Measurements from ENCODE around the gene CENPU. TPM values are rescaled to one million over a fixed set of nuclear protein-coding genes. Genes with fewer than 3 reads are reported as not detected.

CENPU gene
- polyA plus RNA-seq, 1 donor from 2014 or later = 13.0 TPM

DNA sequence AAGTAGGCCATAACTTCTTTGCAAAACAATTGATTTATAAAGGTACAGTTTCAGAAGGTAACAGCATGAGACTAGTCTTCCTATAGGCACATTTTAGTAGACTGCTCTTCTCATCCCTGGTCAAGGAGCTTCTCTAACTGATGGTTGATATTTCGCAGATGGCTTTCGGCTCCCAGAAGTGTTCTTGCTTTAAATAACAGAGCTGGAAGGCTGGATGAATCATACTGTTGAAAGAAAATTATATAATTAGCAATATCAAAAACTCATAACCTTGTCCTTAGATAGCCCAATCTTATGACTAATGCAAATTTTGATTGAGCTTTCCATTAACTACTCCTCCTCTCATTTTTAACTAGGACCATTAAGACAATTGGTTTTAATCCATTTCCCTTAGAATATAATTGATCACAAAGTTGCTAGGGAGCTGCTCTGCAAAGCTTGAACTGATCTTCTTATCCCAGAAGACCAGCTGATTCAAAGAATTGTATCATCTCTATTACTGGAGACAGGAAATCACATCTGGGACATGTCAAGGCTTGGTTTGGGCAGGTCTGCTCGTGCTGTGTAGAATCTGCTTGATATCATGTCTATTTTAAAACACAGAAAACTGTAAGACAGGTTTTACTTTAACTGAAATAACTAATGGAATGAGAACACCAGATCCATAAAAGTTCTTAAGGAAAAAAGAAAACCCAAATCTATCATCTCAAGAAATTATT is 38.6 kb downstream of the CENPU start:
- Histone ChIP-seq H2AFZ (ENCODE audit: low read depth, low read length) (no peak overlapping the region), H4K20me1 (ENCODE audit: insufficient read depth) (no peaks in the 10 kb centered on the region), H3K79me2 (replicated peaks; ENCODE audit: insufficient read depth, low read length) (no peaks in the 10 kb centered on the region), H3K9ac (ENCODE audit: low read length) (no peak overlapping the region), H3K9me3 (ENCODE audit: low read length) (no peaks in the 10 kb centered on the region), H3K36me3 (ENCODE audit: insufficient read depth, low read length) (peaks cover 6% of the 10 kb centered on the region), H3K27me3 (ENCODE audit: insufficient read depth, low read depth, low read length) (no peaks in the 10 kb centered on the region), H3K4me2 (ENCODE audit: low read length) (no peak overlapping the region), H3K4me3 (ENCODE audit: low read length) (no peak overlapping the region), H3K9me2 (ENCODE audit: insufficient read depth, low read length) (no peaks in the 10 kb centered on the region), H3K27ac (ENCODE audit: low read length) (no peak overlapping the region), H3F3A (ENCODE audit: insufficient read depth, low read length, poor library complexity, severe bottlenecking) (no peaks in the 10 kb centered on the region)
- TF ChIP-seq TAF1 (IDR thresholded peaks at IDR 0.05; ENCODE audit: low read depth) (no peak), EP300 (conservative IDR thresholded peaks at IDR 0.05; ENCODE audit: poor library complexity, severe bottlenecking) (no peak), MXI1 (conservative IDR thresholded peaks at IDR 0.05; ENCODE audit: poor library complexity, severe bottlenecking) (no peak), POLR2AphosphoS5 (IDR thresholded peaks at IDR 0.05) (no peak), SMC3 (conservative IDR thresholded peaks at IDR 0.05; ENCODE audit: poor library complexity) (no peak), RAD21 (conservative IDR thresholded peaks at IDR 0.05) (no peak), EZH2 (IDR thresholded peaks at IDR 0.05; ENCODE audit: borderline replicate concordance, insufficient read depth, low read length, poor library complexity, severe bottlenecking) (no peak)
- TF ChIP-seq, protein P1, sequence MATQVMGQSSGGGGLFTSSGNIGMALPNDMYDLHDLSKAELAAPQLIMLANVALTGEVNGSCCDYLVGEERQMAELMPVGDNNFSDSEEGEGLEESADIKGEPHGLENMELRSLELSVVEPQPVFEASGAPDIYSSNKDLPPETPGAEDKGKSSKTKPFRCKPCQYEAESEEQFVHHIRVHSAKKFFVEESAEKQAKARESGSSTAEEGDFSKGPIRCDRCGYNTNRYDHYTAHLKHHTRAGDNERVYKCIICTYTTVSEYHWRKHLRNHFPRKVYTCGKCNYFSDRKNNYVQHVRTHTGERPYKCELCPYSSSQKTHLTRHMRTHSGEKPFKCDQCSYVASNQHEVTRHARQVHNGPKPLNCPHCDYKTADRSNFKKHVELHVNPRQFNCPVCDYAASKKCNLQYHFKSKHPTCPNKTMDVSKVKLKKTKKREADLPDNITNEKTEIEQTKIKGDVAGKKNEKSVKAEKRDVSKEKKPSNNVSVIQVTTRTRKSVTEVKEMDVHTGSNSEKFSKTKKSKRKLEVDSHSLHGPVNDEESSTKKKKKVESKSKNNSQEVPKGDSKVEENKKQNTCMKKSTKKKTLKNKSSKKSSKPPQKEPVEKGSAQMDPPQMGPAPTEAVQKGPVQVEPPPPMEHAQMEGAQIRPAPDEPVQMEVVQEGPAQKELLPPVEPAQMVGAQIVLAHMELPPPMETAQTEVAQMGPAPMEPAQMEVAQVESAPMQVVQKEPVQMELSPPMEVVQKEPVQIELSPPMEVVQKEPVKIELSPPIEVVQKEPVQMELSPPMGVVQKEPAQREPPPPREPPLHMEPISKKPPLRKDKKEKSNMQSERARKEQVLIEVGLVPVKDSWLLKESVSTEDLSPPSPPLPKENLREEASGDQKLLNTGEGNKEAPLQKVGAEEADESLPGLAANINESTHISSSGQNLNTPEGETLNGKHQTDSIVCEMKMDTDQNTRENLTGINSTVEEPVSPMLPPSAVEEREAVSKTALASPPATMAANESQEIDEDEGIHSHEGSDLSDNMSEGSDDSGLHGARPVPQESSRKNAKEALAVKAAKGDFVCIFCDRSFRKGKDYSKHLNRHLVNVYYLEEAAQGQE (IDR thresholded peaks at IDR 0.05; ENCODE audit: borderline replicate concordance) = no peak
- TF ChIP-seq, protein P2, sequence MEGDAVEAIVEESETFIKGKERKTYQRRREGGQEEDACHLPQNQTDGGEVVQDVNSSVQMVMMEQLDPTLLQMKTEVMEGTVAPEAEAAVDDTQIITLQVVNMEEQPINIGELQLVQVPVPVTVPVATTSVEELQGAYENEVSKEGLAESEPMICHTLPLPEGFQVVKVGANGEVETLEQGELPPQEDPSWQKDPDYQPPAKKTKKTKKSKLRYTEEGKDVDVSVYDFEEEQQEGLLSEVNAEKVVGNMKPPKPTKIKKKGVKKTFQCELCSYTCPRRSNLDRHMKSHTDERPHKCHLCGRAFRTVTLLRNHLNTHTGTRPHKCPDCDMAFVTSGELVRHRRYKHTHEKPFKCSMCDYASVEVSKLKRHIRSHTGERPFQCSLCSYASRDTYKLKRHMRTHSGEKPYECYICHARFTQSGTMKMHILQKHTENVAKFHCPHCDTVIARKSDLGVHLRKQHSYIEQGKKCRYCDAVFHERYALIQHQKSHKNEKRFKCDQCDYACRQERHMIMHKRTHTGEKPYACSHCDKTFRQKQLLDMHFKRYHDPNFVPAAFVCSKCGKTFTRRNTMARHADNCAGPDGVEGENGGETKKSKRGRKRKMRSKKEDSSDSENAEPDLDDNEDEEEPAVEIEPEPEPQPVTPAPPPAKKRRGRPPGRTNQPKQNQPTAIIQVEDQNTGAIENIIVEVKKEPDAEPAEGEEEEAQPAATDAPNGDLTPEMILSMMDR (IDR thresholded peaks at IDR 0.05; ENCODE audit: poor library complexity, severe bottlenecking) = no peak

DNA sequence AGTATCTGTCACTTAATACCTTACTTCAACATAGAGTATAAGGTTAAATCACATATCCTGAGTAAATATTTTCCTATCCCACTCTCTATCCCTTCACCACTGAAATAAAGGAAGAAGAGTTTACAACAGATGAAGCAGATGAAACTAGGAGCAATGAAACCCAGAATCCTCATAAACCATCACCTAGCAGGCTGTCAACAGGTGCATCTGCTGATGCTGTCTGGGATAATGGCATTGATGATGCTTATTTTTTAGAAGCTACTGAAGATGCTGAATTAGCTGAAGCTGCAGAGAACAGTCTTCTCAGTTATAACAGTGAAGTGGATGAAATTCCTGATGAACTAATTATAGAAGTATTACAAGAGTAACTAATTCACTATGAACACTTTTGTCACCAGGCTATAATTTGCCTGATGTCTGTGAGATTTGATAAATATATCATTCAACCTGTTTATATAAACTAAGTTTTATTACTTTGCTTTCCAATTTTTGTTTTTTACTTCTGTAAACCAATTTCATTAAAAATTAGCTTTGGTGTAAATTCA is 39.4 kb downstream of the CENPU start:
- no peak overlapping the region for H3K4me2 ChIP-seq (ENCODE audit: low read length)

More for the DNA sequence above, 39.4 kb downstream of the CENPU start:
- H3K27me3 ChIP-seq (ENCODE audit: insufficient read depth, low read depth, low read length) = no peaks in the 10 kb centered on the region
- no peaks in the 10 kb centered on the region for H3F3A ChIP-seq (ENCODE audit: insufficient read depth, low read length, poor library complexity, severe bottlenecking)
- no peaks in the 10 kb centered on the region for H3K9me3 ChIP-seq (ENCODE audit: low read length)
- H2AFZ ChIP-seq (ENCODE audit: low read depth, low read length) = no peak overlapping the region
- no peaks in the 10 kb centered on the region for H3K79me2 ChIP-seq (replicated peaks; ENCODE audit: insufficient read depth, low read length)
- no peaks in the 10 kb centered on the region for H3K9me2 ChIP-seq (ENCODE audit: insufficient read depth, low read length)
- peaks cover 6% of the 10 kb centered on the region for H3K36me3 ChIP-seq (ENCODE audit: insufficient read depth, low read length)
- TF ChIP-seq RAD21 (conservative IDR thresholded peaks at IDR 0.05) (no peak), EZH2 (IDR thresholded peaks at IDR 0.05; ENCODE audit: borderline replicate concordance, insufficient read depth, low read length, poor library complexity, severe bottlenecking) (no peak), POLR2AphosphoS5 (IDR thresholded peaks at IDR 0.05) (no peak), MXI1 (conservative IDR thresholded peaks at IDR 0.05; ENCODE audit: poor library complexity, severe bottlenecking) (no peak), SMC3 (conservative IDR thresholded peaks at IDR 0.05; ENCODE audit: poor library complexity) (no peak), EP300 (conservative IDR thresholded peaks at IDR 0.05; ENCODE audit: poor library complexity, severe bottlenecking) (no peak), TAF1 (IDR thresholded peaks at IDR 0.05; ENCODE audit: low read depth) (no peak)
- TF ChIP-seq, protein P2 (IDR thresholded peaks at IDR 0.05; ENCODE audit: poor library complexity, severe bottlenecking) = no peak
- TF ChIP-seq, protein P1 (IDR thresholded peaks at IDR 0.05; ENCODE audit: borderline replicate concordance) = no peak
- H3K4me3 ChIP-seq (ENCODE audit: low read length) = no peak overlapping the region
- H3K9ac ChIP-seq (ENCODE audit: low read length) = no peak overlapping the region
- H3K27ac ChIP-seq (ENCODE audit: low read length) = no peak overlapping the region
- no peaks in the 10 kb centered on the region for H4K20me1 ChIP-seq (ENCODE audit: insufficient read depth)
